ENCODE measurements around the gene IQGAP2.

Gene IQGAP2

DNA sequence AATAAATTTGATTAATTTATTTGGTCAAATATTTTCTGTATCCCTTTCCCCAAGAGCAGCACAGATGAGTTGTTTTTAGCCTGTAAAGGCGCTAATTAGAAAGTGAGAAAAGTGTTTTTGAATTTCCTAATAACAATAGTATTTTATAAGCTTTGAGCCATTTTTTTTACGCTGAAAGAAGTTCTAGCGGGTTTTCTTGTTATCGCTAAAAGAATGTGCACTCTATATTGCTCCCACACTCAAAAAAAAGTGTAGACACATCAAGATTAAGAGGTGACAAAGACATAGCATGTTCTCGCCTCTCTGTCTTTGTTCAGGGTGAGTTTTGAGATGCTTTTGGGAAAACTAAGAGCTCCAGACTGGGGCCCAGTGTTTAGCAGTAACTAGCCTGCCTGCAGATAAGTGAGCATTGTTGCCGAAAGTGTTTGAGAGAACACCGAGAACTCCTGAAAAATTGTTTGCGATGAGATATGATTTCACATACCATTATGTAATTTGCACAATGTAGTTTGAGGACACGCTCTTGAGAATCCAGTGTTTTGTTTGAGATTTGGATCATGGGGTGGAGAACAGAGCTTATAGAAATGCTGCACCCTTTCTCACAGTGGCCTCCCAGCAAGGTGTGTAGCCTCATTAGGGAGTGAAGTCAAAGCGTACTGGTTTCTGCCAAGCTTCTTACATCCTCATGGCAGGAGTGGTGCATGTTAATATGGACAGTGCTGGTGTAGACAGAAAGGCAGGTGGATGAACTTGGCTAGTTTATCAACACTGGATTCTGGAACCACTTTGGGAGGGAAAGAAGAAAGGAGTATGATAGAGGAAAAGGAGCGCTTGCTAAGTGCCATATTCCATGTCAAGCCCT, 314.4 kb downstream of the IQGAP2 start:
- peaks cover 6 to 13% of the 10 kb centered on the region in 2 experiments for H3K4me1 ChIP-seq (ENCODE audit: control insufficient read depth in 1 of 2, insufficient read depth in 2 of 2, low read length in 2 of 2)
- DNase-seq: no peak
- H3K4me2 ChIP-seq (ENCODE audit: low read length): no peak overlapping the region
- no peak overlapping the region for H2BK120ac ChIP-seq (ENCODE audit: insufficient read depth, low read length, poor library complexity)
- H2BK5ac ChIP-seq (ENCODE audit: low read depth, low read length, poor library complexity): no peak overlapping the region
- peaks cover 2% of the 10 kb centered on the region for H3K79me1 ChIP-seq (ENCODE audit: low read length)
- no peak overlapping the region for H2AFZ ChIP-seq (ENCODE audit: insufficient read depth, low read length, poor library complexity)
- H2AK5ac ChIP-seq (ENCODE audit: low read length): no peak overlapping the region
- no peak overlapping the region for H3K27ac ChIP-seq (ENCODE audit: low read depth, low read length)
- H4K12ac ChIP-seq (ENCODE audit: low read depth, low read length): no peak overlapping the region
- H3K79me2 ChIP-seq (ENCODE audit: control insufficient read depth, insufficient read depth, low read length, poor library complexity): peaks cover 5% of the 10 kb centered on the region
- H3K14ac ChIP-seq (ENCODE audit: low read length): no peak overlapping the region
- peaks cover 3% of the 10 kb centered on the region for H3K9me3 ChIP-seq (ENCODE audit: insufficient read depth, low read depth, low read length)
- H4K91ac ChIP-seq (ENCODE audit: low read depth, low read length): no peak overlapping the region
- no peak overlapping the region for H3K4me3 ChIP-seq (ENCODE audit: low read depth, low read length)
- H3K4ac ChIP-seq (ENCODE audit: low read depth, low read length): no peak overlapping the region
- no peaks in the 10 kb centered on the region for H3K36me3 ChIP-seq (ENCODE audit: control insufficient read depth in 1 of 2, insufficient read depth in 2 of 2, low read length in 2 of 2)
- no CpG with 5 or more reads among the region's 11 CpGs for WGBS (ENCODE audit: extremely low coverage, insufficient coverage, insufficient read length)
- H3K27me3 ChIP-seq (ENCODE audit: insufficient read depth, low read length): peaks cover 13% of the 10 kb centered on the region
- no peak overlapping the region for H3K18ac ChIP-seq (ENCODE audit: low read length)
- peak overlapping the region; percentile 52 for H3K9ac ChIP-seq (ENCODE audit: low read length)
- no peak overlapping the region for H3K23ac ChIP-seq (ENCODE audit: low read length)
- H2BK12ac ChIP-seq (ENCODE audit: low read length): no peak overlapping the region
- no peak overlapping the region for H4K8ac ChIP-seq (ENCODE audit: low read depth, low read length)

DNA sequence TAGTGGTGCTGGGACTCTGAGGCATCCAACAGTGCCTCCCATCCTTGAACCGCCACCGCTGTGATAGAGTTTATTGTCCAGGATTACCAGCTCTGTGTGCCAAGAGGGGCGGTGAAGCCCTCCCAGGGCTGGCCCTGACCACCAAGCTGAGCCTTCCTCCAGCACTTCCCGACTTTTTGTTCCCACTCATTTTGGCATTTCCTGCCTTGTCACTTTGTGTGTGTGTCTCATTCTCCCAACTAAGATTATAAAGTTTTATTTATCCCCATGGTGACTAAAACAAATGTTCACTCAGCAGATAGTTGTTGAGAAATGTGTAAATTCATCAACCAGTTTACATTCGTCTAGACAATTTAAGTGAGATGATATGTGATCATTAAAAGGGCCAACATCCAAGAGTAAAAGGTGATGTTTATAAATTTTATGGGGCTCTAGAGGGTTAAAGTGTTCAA, 315.3 kb downstream of the IQGAP2 start:
- H3K36me3 ChIP-seq (ENCODE audit: control insufficient read depth in 1 of 2, insufficient read depth in 2 of 2, low read length in 2 of 2): no peaks in the 10 kb centered on the region
- H3K79me2 ChIP-seq (ENCODE audit: control insufficient read depth, insufficient read depth, low read length, poor library complexity): peaks cover 5% of the 10 kb centered on the region
- H2AFZ ChIP-seq (ENCODE audit: insufficient read depth, low read length, poor library complexity): no peak overlapping the region
- no CpG with 5 or more reads among the region's 5 CpGs for WGBS (ENCODE audit: extremely low coverage, insufficient coverage, insufficient read length)
- H3K4me3 ChIP-seq (ENCODE audit: low read depth, low read length): no peak overlapping the region
- no peak overlapping the region for H2BK5ac ChIP-seq (ENCODE audit: low read depth, low read length, poor library complexity)
- no peak overlapping the region for H2BK120ac ChIP-seq (ENCODE audit: insufficient read depth, low read length, poor library complexity)
- peaks cover 13% of the 10 kb centered on the region for H3K27me3 ChIP-seq (ENCODE audit: insufficient read depth, low read length)
- H2BK12ac ChIP-seq (ENCODE audit: low read length): no peak overlapping the region
- no peak overlapping the region for H3K27ac ChIP-seq (ENCODE audit: low read depth, low read length)
- no peak overlapping the region for H3K9ac ChIP-seq (ENCODE audit: low read length)
- no peak overlapping the region for H4K12ac ChIP-seq (ENCODE audit: low read depth, low read length)
- no peak for DNase-seq
- no peak overlapping the region for H2AK5ac ChIP-seq (ENCODE audit: low read length)
- no peak overlapping the region for H3K4ac ChIP-seq (ENCODE audit: low read depth, low read length)
- no peak overlapping the region for H3K23ac ChIP-seq (ENCODE audit: low read length)
- H3K4me1 ChIP-seq (ENCODE audit: control insufficient read depth in 1 of 2, insufficient read depth in 2 of 2, low read length in 2 of 2): peaks cover 6 to 13% of the 10 kb centered on the region in 2 experiments
- H3K9me3 ChIP-seq (ENCODE audit: insufficient read depth, low read depth, low read length): peaks cover 3% of the 10 kb centered on the region
- peaks cover 2% of the 10 kb centered on the region for H3K79me1 ChIP-seq (ENCODE audit: low read length)
- no peak overlapping the region for H3K18ac ChIP-seq (ENCODE audit: low read length)
- no peak overlapping the region for H3K4me2 ChIP-seq (ENCODE audit: low read length)
- H3K14ac ChIP-seq (ENCODE audit: low read length): no peak overlapping the region
- no peak overlapping the region for H4K8ac ChIP-seq (ENCODE audit: low read depth, low read length)
- H4K91ac ChIP-seq (ENCODE audit: low read depth, low read length): no peak overlapping the region

DNA sequence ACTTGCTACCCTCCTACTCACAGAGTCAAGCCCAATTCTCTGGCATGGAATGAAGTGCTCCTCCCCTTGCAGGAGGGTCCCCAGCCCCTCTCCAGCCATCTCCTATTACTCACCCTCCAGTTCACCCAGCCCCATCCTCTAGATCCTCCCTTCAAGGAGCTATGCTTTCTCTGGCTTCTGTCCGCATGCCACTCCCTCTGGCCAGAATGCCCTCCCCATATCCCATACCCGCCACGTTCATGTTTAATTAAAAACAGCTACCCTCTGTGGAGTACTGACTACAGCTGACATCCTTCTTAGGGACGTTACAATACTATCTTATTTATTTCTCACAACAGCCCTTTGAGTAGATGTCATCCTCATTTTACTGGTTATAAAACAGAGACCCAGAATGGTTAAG, 315.8 kb downstream of the IQGAP2 start:
- peaks cover 13% of the 10 kb centered on the region for H3K27me3 ChIP-seq (ENCODE audit: insufficient read depth, low read length)
- H3K4me1 ChIP-seq (ENCODE audit: control insufficient read depth in 1 of 2, insufficient read depth in 2 of 2, low read length in 2 of 2): peaks cover 6 to 13% of the 10 kb centered on the region in 2 experiments
- H3K4ac ChIP-seq (ENCODE audit: low read depth, low read length): no peak overlapping the region
- H2BK120ac ChIP-seq (ENCODE audit: insufficient read depth, low read length, poor library complexity): no peak overlapping the region
- no peak overlapping the region for H2AK5ac ChIP-seq (ENCODE audit: low read length)
- no peak overlapping the region for H4K91ac ChIP-seq (ENCODE audit: low read depth, low read length)
- H4K8ac ChIP-seq (ENCODE audit: low read depth, low read length): no peak overlapping the region
- H3K14ac ChIP-seq (ENCODE audit: low read length): no peak overlapping the region
- WGBS (ENCODE audit: extremely low coverage, insufficient coverage, insufficient read length): no CpG with 5 or more reads among the region's 4 CpGs
- no peak overlapping the region for H4K12ac ChIP-seq (ENCODE audit: low read depth, low read length)
- no peak overlapping the region for H3K18ac ChIP-seq (ENCODE audit: low read length)
- H3K9ac ChIP-seq (ENCODE audit: low read length): no peak overlapping the region
- no peak overlapping the region for H3K4me3 ChIP-seq (ENCODE audit: low read depth, low read length)
- H3K9me3 ChIP-seq (ENCODE audit: insufficient read depth, low read depth, low read length): peaks cover 3% of the 10 kb centered on the region
- H3K79me2 ChIP-seq (ENCODE audit: control insufficient read depth, insufficient read depth, low read length, poor library complexity): peaks cover 5% of the 10 kb centered on the region
- H2BK12ac ChIP-seq (ENCODE audit: low read length): no peak overlapping the region
- H3K4me2 ChIP-seq (ENCODE audit: low read length): no peak overlapping the region
- no peak overlapping the region for H3K23ac ChIP-seq (ENCODE audit: low read length)
- H2BK5ac ChIP-seq (ENCODE audit: low read depth, low read length, poor library complexity): no peak overlapping the region
- no peaks in the 10 kb centered on the region for H3K36me3 ChIP-seq (ENCODE audit: control insufficient read depth in 1 of 2, insufficient read depth in 2 of 2, low read length in 2 of 2)
- H3K79me1 ChIP-seq (ENCODE audit: low read length): peaks cover 2% of the 10 kb centered on the region
- DNase-seq: no peak
- H2AFZ ChIP-seq (ENCODE audit: insufficient read depth, low read length, poor library complexity): no peak overlapping the region
- no peak overlapping the region for H3K27ac ChIP-seq (ENCODE audit: low read depth, low read length)

DNA sequence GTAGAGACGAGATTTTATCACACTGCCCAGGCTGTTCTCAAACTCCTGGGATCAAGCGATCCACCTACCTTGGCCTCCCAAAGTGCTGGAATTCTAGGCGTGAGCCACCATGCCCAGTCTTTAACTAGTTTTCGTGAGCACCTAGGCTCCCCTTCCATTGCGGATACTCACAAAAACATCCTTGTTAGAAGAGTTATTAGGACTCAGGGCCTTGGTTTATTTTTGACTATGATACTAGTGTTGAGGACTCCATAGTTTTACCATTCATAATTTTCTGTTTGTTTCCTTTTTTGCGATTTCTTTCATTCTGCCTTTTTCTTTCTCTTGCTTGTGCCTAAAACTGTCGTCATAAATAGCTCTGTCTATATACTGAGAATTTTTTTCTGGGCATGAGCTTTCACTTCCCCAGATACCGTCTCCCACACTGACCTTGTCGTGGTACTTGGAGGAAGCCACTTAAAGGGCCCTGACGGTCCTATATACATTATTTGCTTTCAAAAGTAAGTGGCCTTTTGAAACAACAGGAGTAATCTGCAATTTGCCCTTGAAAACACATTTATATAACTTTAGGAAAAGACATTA, 318.0 kb downstream of the IQGAP2 start:
- Histone ChIP-seq H4K12ac (ENCODE audit: low read depth, low read length) (no peak overlapping the region), H3K79me1 (ENCODE audit: low read length) (peaks cover under 1% of the 10 kb centered on the region), H2AK5ac (ENCODE audit: low read length) (no peak overlapping the region), H3K27me3 (ENCODE audit: insufficient read depth, low read length) (no peaks in the 10 kb centered on the region), H3K18ac (ENCODE audit: low read length) (no peak overlapping the region), H3K36me3 (ENCODE audit: control insufficient read depth in 1 of 2, insufficient read depth in 2 of 2, low read length in 2 of 2) (no peaks in the 10 kb centered on the region), H4K91ac (ENCODE audit: low read depth, low read length) (no peak overlapping the region), H3K9me3 (ENCODE audit: insufficient read depth, low read depth, low read length) (no peaks in the 10 kb centered on the region), H3K9ac (ENCODE audit: low read length) (no peak overlapping the region), H3K14ac (ENCODE audit: low read length) (no peak overlapping the region), H3K4me1 (ENCODE audit: control insufficient read depth in 1 of 2, insufficient read depth in 2 of 2, low read length in 2 of 2) (peaks cover 6% of the 10 kb centered on the region in 2 experiments), H4K8ac (ENCODE audit: low read depth, low read length) (no peak overlapping the region), H3K4me2 (ENCODE audit: low read length) (no peak overlapping the region), H3K23ac (ENCODE audit: low read length) (no peak overlapping the region), H3K27ac (ENCODE audit: low read depth, low read length) (no peak overlapping the region), H3K4ac (ENCODE audit: low read depth, low read length) (no peak overlapping the region), H2BK12ac (ENCODE audit: low read length) (no peak overlapping the region), H2BK120ac (ENCODE audit: insufficient read depth, low read length, poor library complexity) (no peak overlapping the region), H3K79me2 (ENCODE audit: control insufficient read depth, insufficient read depth, low read length, poor library complexity) (peaks cover 4% of the 10 kb centered on the region), H2BK5ac (ENCODE audit: low read depth, low read length, poor library complexity) (no peak overlapping the region), H2AFZ (ENCODE audit: insufficient read depth, low read length, poor library complexity) (no peak overlapping the region), H3K4me3 (ENCODE audit: low read depth, low read length) (no peak overlapping the region)
- WGBS (ENCODE audit: extremely low coverage, insufficient coverage, insufficient read length): no CpG with 5 or more reads among the region's 10 CpGs
- DNase-seq: no peak

Measured in trophoblast cell (in vitro differentiated cells and primary cell).